HG02588 (cell line): ENCODE results near the gene ZFP2.
"Not testable (repeated sequence)": the region's sequence is repeated elsewhere in the genome, so short reads cannot be mapped to it uniquely, and the experiment has no call there.

Source experiments
- ATAC-seq: cut with Tn5 transposase; IDR thresholded peaks from one replicate; pipeline ENCODE4 v1.9.1; 2021; ENCODE audit warnings: mild to moderate bottlenecking, moderate library complexity; ENCODE audit not compliant: unreplicated experiment

The ZFP2 gene

DNA sequence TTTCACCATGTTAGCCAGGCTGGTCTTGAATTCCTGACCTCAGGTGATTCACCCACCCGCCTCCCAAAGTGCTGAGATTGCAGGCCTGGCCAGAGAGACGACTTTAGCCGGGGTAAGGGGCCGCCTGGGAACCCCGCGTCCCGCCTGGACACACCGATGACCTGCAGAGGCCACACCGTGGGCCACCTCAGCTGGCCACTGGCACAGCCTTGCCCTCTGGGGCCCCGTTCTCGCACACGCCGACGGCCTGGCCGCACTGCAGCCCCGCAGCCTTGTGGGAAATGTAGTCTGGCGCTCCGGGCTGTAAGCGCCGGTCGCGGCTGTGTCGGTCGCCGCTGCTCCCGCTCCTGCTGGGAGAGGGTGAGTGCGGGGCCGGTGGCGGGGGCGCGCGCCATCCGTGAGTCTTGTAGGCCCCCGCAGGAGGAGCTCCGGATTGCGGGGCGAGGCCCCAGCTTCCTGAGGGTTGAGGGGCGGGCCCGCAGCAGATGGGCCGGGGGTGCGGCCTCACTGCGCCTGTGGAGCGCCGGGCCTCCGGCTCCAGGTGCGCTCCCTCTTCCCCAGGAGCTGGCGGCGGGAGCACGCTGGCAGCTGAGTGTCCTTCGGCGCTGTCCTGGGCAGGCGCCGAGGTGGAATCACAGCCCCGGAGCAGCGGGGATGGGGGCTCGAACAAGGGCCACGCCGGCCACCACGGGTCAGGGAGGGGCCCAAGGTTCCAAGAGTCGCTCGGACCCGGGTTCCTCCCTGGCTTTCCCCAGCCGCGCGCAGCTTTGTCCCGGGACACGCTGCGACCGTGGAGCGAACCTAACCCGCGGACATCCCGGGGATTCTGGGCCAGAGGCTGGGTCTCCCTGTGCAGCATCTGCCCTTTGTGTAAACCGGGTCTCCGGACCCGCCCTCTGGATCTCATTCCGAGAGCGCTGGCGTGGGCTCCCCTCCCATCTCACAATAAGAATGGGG is at the start of gene ZFP2:
Gene ZFP2 (plus strand): TSS at position 299 of the 957 bp plus-strand sequence. CDS start 35,401 bp downstream, outside the sequence.
- no peak for ATAC-seq

GRCh38 chr5:178849316-178849715 is 46.4 kb upstream of the ZFP2 start:
- no peak for ATAC-seq

DNA sequence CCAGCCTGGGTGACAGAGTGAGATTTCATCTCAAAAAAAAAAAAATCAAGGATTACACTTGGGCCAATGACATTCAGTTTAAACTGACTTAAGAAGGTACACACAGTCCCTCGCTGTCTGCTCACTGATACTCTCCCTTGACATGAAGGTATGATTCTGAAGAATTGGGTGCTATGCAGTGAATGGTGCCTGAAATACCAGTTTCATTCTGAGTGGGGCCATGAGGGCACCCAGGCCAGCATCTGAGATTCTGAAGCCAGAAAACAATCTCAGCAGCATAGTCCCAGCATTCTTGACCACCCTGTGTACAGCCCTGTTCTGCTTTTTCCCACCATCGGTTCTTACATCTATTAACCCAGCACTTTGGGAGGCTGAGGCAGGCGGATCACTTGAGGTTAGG is 43.8 kb upstream of the ZFP2 start:
- no peak for ATAC-seq

- ATAC-seq: no peak
Observed at GRCh38 chr5:178854284-178854683, 41.4 kb upstream of the ZFP2 start.

DNA sequence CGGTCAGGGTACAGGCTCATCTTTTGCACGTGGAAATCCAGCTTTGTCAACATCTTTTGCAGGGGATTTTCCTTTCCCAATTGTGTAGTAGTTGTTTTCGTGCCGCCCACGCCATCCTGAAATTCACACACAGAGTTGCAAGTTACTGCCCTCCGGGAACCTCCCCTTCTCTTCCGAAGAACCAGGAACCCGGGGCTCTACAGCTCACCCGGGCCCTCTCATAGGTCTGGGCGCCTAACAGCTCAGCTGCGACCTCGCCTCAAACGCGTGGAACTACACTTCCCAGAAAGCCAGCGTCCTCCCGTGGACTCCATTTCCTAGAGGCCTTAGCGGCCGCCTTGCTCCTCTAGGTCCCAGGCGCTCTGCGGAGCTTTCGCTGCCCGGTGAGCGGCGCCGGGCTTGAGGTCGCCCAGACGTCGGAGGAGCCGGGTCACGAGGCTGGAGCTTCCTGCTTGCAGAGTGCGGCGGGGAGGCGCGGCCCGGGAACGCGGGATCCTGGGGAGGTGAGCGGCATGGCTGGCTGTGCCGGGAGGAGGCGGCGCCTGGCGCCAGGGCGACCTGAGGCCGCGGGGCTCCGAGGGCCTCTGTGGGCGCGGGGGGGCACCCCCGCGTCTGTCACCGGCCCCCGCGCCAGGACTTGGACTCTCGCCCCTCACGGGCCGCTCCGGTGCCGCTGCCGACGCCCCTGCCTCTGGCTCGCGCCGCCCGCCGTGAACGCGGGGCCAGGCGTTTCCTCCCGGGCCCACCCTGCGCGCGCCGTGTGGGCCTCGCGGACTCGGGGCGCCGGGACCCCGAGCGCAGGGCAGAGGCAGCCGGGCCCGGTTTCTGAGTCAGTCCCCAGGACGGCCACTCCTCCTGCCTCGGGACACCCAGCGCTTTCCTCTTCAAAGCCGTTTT is 35.8 kb upstream of the ZFP2 start, which contains the start of gene ZNF354B:
Gene ZNF354B (plus strand): TSS at position 329 of the 897 bp plus-strand sequence. CDS start 1,095 bp downstream, outside the sequence.
- ATAC-seq: peak; percentile 98

DNA sequence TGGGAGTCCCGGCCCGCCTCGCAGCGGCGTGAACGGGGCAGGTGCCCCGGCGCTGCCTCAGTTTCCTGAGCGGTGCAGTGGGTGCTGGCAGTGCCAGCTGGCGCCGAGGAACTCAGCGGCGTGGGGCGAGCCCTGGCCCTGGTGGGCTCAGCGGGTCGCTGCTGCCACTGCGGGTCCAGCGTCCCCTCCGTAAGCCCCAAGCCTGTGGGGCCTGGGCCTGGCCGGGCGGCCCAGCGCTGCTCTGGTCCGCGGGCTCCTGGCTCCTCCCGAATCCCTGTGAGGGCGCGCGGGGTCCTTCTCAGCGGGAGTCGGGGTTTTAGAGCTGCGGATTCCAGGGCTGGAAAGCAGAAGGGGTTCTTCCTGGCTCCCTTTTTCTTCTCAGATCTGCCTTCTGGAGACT is 35.1 kb upstream of the ZFP2 start:
- not testable (repeated sequence) for ATAC-seq

DNA sequence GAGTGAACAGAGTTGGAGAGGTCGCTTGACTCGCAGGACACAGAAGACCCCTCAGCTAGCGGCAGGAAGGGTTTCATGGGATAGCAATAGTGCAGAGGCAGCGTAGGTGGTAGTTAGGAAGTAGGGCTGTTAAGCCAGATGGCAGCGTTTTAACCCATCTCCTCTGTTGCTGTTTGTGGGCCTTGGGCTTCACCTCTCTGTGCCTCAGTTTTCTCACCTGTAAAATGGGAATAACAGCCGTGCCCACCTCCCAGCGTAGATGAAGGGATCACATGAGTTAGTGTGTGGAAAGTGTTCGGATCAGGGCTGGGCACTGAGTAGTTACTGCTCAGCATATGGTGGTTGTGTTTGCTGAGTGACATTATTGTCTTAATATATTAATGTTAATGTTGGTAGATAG is 34.1 kb upstream of the ZFP2 start:
- no peak for ATAC-seq

GRCh38 chr5:178866946-178867345 is 28.8 kb upstream of the ZFP2 start:
- no peak for ATAC-seq

GRCh38 chr5:178869577-178869976 is 26.1 kb upstream of the ZFP2 start:
- ATAC-seq: no peak

GRCh38 chr5:178870411-178870810 is 25.3 kb upstream of the ZFP2 start:
- no peak for ATAC-seq

- no peak for ATAC-seq
Observed at GRCh38 chr5:178872302-178872701, 23.4 kb upstream of the ZFP2 start.

DNA sequence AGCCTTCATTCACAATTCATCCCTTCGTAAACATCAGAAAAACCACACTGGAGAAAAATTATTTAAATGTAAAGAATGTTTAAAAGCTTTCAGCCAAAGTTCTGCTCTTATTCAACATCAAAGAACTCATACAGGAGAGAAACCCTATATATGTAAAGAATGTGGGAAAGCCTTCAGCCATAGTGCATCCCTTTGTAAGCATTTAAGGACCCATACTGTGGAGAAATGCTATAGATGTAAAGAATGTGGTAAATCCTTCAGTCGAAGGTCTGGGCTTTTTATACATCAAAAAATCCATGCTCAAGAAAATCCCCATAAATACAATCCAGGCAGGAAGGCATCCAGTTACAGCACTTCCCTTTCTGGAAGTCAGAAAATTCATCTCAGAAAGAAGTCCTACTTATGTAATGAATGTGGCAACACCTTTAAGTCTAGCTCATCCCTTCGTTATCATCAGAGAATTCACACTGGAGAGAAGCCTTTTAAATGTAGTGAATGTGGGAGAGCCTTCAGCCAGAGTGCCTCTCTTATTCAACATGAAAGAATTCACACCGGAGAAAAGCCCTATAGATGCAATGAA is 12.5 kb upstream of the ZFP2 start:
- not testable (repeated sequence) for ATAC-seq

DNA sequence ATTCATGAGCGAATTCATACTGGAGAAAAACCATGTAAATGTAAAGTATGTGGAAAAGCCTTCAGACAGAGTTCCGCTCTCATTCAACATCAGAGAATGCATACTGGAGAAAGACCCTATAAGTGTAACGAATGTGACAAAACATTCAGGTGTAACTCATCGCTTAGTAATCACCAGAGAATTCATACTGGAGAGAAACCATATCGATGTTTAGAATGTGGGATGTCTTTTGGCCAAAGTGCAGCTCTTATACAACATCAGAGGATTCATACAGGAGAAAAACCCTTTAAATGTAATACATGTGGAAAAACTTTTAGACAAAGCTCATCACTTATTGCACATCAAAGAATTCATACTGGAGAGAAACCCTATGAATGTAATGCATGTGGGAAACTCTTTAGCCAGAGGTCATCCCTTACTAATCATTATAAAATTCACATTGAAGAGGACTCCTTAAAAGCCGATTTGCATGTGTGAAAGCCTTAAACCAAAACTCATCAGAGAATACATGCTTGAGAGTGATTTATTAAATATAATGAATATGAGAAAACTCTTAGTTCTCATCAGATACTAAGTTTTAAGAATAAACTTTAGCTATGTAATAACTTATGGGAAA is 11.8 kb upstream of the ZFP2 start:
- ATAC-seq: no peak

DNA sequence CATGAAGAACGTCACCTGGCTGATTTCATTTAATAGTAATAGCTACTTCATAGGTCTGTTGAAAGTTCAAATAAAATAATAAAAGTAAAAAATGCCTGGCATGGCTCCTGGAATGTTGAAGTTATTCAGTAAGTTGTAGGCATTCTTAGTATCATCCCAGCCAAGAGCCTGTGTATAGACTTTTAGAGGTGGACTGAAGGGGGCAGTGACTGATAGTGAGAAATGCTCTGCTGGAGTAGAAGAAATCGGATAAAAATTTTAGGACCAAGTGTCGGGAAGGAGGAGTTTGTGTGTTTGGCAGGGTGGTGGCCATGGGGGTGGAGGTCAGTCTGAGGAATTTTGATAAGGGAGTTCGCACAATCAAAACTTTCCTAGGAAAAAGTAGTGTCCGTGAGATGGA is 3.6 kb downstream of the ZFP2 start:
- no peak for ATAC-seq

DNA sequence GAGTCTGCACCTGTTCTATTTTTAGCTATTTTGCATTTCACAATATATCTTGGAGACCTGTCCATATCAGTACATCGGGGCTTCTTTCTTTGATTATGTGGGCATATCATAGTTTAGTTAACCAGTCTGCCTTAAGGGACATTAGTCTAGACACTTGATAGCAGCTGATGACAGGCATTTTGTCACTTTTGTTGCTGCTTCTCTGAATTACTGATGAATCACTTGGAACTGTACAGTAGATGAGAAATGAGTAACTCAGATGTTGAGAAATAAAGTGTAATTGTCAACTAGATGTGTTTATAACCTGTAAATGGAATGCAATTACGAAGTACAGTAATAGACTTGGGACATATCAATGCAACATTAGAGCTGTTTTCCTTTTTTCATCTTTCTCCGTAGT is 7.1 kb downstream of the ZFP2 start:
- ATAC-seq: no peak

DNA sequence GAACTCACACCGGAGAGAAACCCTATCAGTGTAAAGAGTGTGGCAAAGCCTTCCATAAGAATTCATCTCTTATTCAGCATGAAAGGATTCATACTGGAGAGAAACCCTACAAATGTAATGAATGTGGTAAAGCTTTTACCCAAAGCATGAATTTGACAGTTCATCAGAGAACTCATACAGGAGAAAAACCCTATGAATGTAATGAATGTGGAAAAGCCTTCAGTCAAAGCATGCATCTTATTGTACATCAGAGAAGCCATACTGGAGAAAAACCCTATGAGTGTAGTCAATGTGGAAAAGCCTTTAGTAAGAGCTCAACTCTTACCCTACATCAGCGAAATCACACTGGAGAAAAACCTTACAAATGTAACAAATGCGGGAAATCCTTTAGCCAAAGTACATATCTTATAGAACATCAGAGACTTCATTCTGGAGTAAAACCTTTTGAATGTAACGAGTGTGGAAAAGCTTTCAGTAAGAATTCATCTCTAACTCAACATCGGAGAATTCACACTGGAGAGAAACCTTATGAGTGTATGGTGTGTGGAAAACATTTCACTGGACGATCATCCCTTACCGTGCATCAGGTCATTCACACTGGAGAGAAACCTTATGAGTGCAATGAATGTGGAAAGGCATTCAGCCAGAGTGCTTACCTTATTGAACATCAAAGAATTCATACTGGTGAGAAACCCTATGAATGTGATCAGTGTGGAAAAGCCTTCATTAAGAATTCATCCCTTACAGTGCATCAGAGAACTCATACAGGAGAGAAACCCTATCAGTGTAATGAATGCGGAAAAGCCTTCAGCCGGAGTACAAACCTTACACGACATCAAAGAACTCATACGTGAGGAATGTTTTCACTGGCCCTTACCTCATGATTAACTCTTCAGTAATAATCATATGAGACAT is 36.4 kb downstream of the ZFP2 start:
- no peak for ATAC-seq

GRCh38 chr5:178940569-178941360 is 45.1 kb downstream of the ZFP2 start, which contains the start of gene ZNF454:
ZNF454 (plus strand) TSS chr5:178941198; CDS start chr5:178942792, 1,594 bp downstream.
- ATAC-seq: no peak

DNA sequence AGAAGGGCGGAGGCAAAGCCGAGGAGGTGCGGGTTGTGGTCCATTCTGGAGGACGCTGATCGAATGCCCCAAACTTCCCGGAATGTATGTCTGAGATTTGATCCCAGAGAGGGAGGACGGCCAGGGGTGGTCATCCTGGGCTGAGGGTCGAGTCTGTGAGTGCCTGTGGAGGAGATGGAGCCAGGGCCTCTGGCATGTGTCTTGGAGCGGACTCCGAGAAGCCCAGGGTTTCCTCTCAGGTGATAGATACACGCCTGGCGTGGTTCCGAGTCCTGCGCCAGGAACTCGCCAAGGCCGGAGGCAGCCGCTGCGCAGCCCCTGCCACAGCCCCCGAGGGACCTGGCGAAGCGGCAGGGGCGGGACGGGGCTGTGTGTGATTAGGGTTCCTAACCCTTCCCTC is 45.6 kb downstream of the ZFP2 start:
- no peak for ATAC-seq
